Duodenal mucosa (tissue), 2 donors: Measurements from ENCODE around the gene ZNF621.
A peak's percentile ranks its signal among the peaks of the same experiment; 100 is the strongest.

ENCODE experiments used
- H3K27ac ChIP-seq: one replicate; pipeline ENCODE4 v1.7.0; 2013; ENCODE audit warnings: low read depth, low read length
- H3K27me3 ChIP-seq, 2 donors: one replicate each; pipeline ENCODE4 v1.7.0; 2013; ENCODE audit warnings: low read length in 2 of 2, control low read depth in 1 of 2; ENCODE audit not compliant: insufficient read depth in 2 of 2, control insufficient read depth in 1 of 2
- H3K36me3 ChIP-seq, 2 donors: one replicate each; pipeline ENCODE4 v1.7.0; 2013; ENCODE audit warnings: low read length in 2 of 2, control low read depth in 1 of 2; ENCODE audit not compliant: insufficient read depth in 2 of 2, control insufficient read depth in 1 of 2
- H3K4me1 ChIP-seq, 2 donors: one replicate each; pipeline ENCODE4 v1.7.0; 2013; ENCODE audit warnings: low read length in 2 of 2, control low read depth in 1 of 2; ENCODE audit not compliant: insufficient read depth in 2 of 2, control insufficient read depth in 1 of 2
- H3K4me3 ChIP-seq, 2 donors: one replicate each; pipeline ENCODE4 v1.7.0; 2013; ENCODE audit warnings: low read length in 2 of 2, low read depth in 1 of 2
- H3K9ac ChIP-seq, 2 donors: one replicate each; pipeline ENCODE4 v1.7.0; 2013; ENCODE audit warnings: low read length in 2 of 2, low read depth in 1 of 2
- H3K9me3 ChIP-seq, 2 donors: one replicate each; pipeline ENCODE4 v1.7.0; 2013; ENCODE audit warnings: low read length in 2 of 2, control low read depth in 1 of 2; ENCODE audit not compliant: control insufficient read depth in 1 of 2

Gene ZNF621

DNA sequence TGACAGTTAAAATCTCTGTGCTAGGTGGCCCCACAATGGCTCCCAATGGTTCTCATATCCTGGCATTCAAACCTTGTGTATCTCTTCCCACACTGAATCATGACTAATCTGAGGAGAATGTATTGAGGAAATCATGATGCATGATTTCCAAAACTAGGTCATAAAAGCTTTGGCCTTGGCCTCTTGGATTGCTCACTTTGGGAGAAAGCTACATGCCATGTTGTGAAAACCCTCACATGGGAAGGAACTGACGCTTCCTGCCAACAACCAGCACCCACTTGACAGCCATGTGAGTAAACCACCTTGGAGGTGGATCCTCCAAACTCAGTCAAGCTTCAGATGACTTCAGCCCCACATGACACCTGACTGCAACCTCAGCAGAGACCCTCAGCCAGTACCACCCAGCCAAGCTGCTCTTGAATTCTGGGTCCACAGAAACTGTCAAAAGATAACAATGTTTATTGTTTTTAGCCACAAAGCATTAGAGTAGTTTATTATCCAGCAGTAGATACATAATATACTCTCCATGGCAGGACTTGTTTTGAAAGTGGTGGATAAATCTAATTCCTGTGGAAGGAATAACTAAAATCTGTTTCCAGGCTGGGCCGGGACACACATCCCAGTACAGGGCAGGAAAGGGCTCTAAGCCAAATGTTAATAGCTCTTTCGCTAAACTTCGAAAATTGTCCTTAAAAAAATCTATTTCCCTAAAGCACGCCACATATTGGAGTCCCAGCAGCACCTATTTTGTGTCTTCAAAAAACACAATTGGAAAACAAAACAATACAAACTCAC is 19.9 kb upstream of the ZNF621 start:
- Histone ChIP-seq H3K9me3 (no peaks in the 10 kb centered on the region), H3K4me1 (peaks cover 6 to 15% of the 10 kb centered on the region in 2 donors), H3K9ac (peak overlapping the region in 1 of 2 donors; percentile 77), H3K27me3 (no peaks in the 10 kb centered on the region), H3K36me3 (no peaks in the 10 kb centered on the region), H3K4me3 (peak overlapping the region; percentile 90 to 94), H3K27ac (no peak overlapping the region)

DNA sequence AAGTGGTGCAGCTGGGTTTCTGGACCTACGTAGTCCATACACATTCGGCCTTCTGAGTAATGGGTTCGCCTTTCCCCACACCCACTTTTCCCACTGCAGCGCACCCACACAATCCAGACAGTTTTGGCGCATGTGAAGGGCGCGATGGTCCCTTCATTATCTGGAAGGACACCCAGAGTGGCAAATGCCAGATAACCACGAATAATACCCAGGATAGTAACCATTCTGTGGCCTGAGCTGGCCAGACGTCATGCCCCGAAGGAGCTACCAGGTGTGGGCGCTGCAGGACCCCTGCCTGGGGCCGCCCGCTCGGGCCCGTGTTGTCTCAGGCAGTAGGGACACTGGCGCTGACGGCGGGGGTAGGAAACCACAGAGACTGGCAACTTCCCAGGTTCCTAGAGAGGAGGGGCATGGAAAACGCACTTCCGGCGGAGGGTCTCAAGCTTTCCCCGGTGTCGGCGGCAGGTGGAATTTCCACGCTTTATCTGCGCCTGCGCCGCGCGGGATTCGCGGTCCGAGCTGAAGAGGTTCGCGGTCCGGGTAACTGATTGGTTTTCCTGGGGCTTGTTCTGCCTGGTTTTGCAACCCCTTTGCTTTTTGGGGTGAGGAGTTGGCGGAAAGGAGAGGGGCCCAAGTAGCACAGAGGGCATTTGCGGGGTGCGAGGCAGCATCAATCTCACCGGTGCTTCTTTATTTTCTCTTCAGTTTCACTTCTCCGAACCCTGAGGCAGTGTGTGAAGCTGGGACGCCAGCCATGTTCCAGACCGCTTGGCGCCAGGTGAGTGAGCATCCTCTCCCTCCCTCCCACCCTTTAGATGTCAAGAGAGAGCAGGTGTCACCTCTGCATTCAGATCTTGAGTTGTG is 18.9 kb upstream of the ZNF621 start, which contains the start of gene ZNF620:
Gene ZNF620, plus strand, starts transcription at position 441 of the 864 bp plus-strand sequence. Its CDS starts 314 bp downstream, at position 755.
- Histone ChIP-seq H3K36me3 (peaks cover 0 to 6% of the 10 kb centered on the region in 2 donors), H3K4me1 (peaks cover 6 to 15% of the 10 kb centered on the region in 2 donors), H3K4me3 (peak within 1 kb of the TSS; percentile 90 to 94), H3K9ac (peak within 1 kb of the TSS; percentile 77 to 88), H3K27ac (peak within 1 kb of the TSS; percentile 35), H3K9me3 (no peaks in the 10 kb centered on the region), H3K27me3 (no peaks in the 10 kb centered on the region)

DNA sequence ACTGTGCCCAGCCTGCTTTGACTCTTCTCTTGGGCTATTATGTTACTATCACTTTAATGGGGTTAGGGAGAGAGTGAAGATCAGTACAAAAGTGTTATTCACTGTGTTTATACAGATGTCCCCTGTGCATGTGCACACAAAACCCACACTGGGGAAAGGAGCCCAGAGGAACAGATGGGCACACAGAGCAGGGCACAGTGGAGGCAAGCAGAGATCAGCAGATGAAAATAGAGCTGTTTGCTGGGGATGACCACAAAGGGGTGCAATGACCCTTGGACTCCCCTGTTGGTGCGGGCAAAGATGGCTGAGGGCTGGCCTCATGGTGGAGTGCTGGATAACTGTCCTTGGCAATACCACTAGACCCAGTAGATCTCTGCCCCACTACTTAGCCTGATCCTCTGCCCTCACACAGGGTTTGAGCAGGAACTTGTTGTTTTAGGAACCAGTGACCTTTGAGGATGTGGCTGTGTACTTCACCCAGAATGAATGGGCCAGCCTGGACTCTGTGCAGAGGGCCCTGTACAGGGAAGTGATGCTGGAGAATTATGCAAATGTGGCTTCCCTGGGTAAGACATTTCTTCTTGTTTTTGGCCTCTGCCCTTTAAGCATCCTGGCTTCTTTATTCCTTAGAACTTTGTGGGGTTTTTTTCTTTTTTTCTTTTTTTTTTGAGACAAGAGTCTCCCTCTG is 13.6 kb upstream of the ZNF621 start:
- peaks cover 6% of the 10 kb centered on the region in 2 donors for H3K4me1 ChIP-seq
- H3K9me3 ChIP-seq, result no peaks in the 10 kb centered on the region
- no peaks in the 10 kb centered on the region for H3K27me3 ChIP-seq
- H3K36me3 ChIP-seq, result peaks cover 0 to 29% of the 10 kb centered on the region in 2 donors
- H3K9ac ChIP-seq, result no peak overlapping the region
- H3K4me3 ChIP-seq, result no peak overlapping the region
- H3K27ac ChIP-seq, result no peak overlapping the region

GRCh38 chr3:40516201-40516600 is 8.6 kb upstream of the ZNF621 start:
- Histone ChIP-seq H3K27me3 (no peaks in the 10 kb centered on the region), H3K4me3 (no peak overlapping the region), H3K4me1 (no peaks in the 10 kb centered on the region), H3K36me3 (peaks cover 0 to 29% of the 10 kb centered on the region in 2 donors), H3K9ac (no peak overlapping the region), H3K27ac (no peak overlapping the region), H3K9me3 (no peaks in the 10 kb centered on the region)

- Histone ChIP-seq H3K4me1 (no peaks in the 10 kb centered on the region), H3K36me3 (peaks cover 0 to 18% of the 10 kb centered on the region in 2 donors), H3K9me3 (no peaks in the 10 kb centered on the region), H3K4me3 (no peak overlapping the region), H3K27ac (no peak overlapping the region), H3K9ac (no peak overlapping the region), H3K27me3 (no peaks in the 10 kb centered on the region)
Observed at GRCh38 chr3:40518067-40518466, 6.7 kb upstream of the ZNF621 start.

- Histone ChIP-seq H3K27ac (no peak overlapping the region), H3K27me3 (no peaks in the 10 kb centered on the region), H3K4me1 (peaks cover 0 to 2% of the 10 kb centered on the region in 2 donors), H3K4me3 (no peak overlapping the region), H3K36me3 (peaks cover 0 to 18% of the 10 kb centered on the region in 2 donors), H3K9me3 (no peaks in the 10 kb centered on the region), H3K9ac (no peak overlapping the region)
Observed at GRCh38 chr3:40518848-40519247, 5.9 kb upstream of the ZNF621 start.

GRCh38 chr3:40521254-40521653 is 3.5 kb upstream of the ZNF621 start:
- Histone ChIP-seq H3K4me3 (no peak overlapping the region), H3K9ac (no peak overlapping the region), H3K36me3 (peaks cover 0 to 9% of the 10 kb centered on the region in 2 donors), H3K27me3 (no peaks in the 10 kb centered on the region), H3K4me1 (peaks cover 16% of the 10 kb centered on the region in 2 donors), H3K9me3 (no peaks in the 10 kb centered on the region), H3K27ac (no peak overlapping the region)

DNA sequence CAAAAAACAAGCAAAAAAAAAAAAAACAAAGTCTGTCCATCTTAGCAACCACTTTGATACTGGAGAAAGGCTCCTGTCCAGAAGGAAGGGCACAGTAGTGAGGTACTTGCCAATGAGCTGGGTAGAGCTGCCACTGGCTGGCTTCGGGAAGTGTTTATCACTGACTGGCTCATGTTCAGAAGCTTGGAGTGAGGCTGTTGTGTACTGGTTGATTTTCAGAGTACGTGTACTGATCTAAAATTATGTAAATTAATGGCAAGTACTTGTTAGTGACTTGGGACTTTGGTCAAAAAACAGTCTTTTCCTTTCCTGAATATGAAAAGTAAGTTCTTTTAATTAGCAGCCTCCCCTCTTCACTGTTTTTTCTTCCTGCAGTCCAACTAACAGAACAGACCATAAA is 979 bp upstream of the ZNF621 start:
- Histone ChIP-seq H3K27me3 (no peaks in the 10 kb centered on the region), H3K9ac (no peak overlapping the region), H3K36me3 (peaks cover 0 to 11% of the 10 kb centered on the region in 2 donors), H3K27ac (no peak overlapping the region), H3K4me3 (peak overlapping the region in 1 of 2 donors; percentile 93), H3K9me3 (no peaks in the 10 kb centered on the region), H3K4me1 (peaks cover 16 to 17% of the 10 kb centered on the region in 2 donors)

- H3K9me3 ChIP-seq, result no peaks in the 10 kb centered on the region
- peak overlapping the region; percentile 69 for H3K27ac ChIP-seq
- H3K36me3 ChIP-seq, result peaks cover 1 to 15% of the 10 kb centered on the region in 2 donors
- H3K4me3 ChIP-seq, result peak overlapping the region; percentile 85 to 93
- no peaks in the 10 kb centered on the region for H3K27me3 ChIP-seq
- peaks cover 16 to 17% of the 10 kb centered on the region in 2 donors for H3K4me1 ChIP-seq
- H3K9ac ChIP-seq, result peak overlapping the region; percentile 85 to 92
Observed at GRCh38 chr3:40524222-40524567, 565 bp upstream of the ZNF621 start.
